GM12865 (cell line): ENCODE results near the gene LIN28B.

Source experiments
- DNase-seq: peaks from one replicate; pipeline ENCODE4 v3.0.0; 2010; ENCODE audit warnings: low read depth
- H3K4me3 ChIP-seq: 2 replicates; pipeline ENCODE4 v1.5.1; 2011; ENCODE audit warnings: mild to moderate bottlenecking, low read depth, low read length, control low read depth
- CTCF ChIP-seq: IDR thresholded peaks from 2 replicates; pipeline ENCODE4 v1.5.1; 2011; ENCODE audit warnings: low read length, control low read depth, low read depth, inconsistent platforms; ENCODE audit not compliant: insufficient read depth; ENCODE audit errors: missing control alignments

LIN28B gene

GRCh38 chr6:104930939-104931338 lies 26.0 kb upstream of the LIN28B start:
- H3K4me3 ChIP-seq: no peak overlapping the region
- no peak for TF ChIP-seq CTCF
- DNase-seq: no peak

GRCh38 chr6:104936766-104937535 lies 20.0 kb upstream of the LIN28B start:
- no peak for DNase-seq
- no peak for TF ChIP-seq CTCF
- no peak overlapping the region for H3K4me3 ChIP-seq

- no peak for TF ChIP-seq CTCF
- H3K4me3 ChIP-seq: no peak overlapping the region
- DNase-seq: no peak
These were observed 16.5 kb upstream of the LIN28B start for GRCh38 chr6:104940238-104940892.

- H3K4me3 ChIP-seq: no peak overlapping the region
- peak; percentile 12 for TF ChIP-seq CTCF
- DNase-seq: peak; percentile 9
These were observed 15.8 kb upstream of the LIN28B start for GRCh38 chr6:104940893-104941728.

GRCh38 chr6:104941729-104942091 lies 15.2 kb upstream of the LIN28B start:
- TF ChIP-seq CTCF: no peak
- DNase-seq: no peak
- H3K4me3 ChIP-seq: no peak overlapping the region

- DNase-seq: no peak
- H3K4me3 ChIP-seq: no peak overlapping the region
- no peak for TF ChIP-seq CTCF
These were observed 13.1 kb upstream of the LIN28B start for GRCh38 chr6:104943781-104944180.
